Measurements from ENCODE around the gene NSMF.

GRCh38 chr9:137435381-137435891 lies 23.7 kb downstream of the NSMF start:
- TF ChIP-seq, protein P1, sequence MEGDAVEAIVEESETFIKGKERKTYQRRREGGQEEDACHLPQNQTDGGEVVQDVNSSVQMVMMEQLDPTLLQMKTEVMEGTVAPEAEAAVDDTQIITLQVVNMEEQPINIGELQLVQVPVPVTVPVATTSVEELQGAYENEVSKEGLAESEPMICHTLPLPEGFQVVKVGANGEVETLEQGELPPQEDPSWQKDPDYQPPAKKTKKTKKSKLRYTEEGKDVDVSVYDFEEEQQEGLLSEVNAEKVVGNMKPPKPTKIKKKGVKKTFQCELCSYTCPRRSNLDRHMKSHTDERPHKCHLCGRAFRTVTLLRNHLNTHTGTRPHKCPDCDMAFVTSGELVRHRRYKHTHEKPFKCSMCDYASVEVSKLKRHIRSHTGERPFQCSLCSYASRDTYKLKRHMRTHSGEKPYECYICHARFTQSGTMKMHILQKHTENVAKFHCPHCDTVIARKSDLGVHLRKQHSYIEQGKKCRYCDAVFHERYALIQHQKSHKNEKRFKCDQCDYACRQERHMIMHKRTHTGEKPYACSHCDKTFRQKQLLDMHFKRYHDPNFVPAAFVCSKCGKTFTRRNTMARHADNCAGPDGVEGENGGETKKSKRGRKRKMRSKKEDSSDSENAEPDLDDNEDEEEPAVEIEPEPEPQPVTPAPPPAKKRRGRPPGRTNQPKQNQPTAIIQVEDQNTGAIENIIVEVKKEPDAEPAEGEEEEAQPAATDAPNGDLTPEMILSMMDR (conservative IDR thresholded peaks at IDR 0.05; ENCODE audit: low read depth, low read length), result no peak
- TF ChIP-seq USF2 (IDR thresholded peaks at IDR 0.05; ENCODE audit: low read depth, low read length) (no peak), POLR2A (IDR thresholded peaks at IDR 0.05; ENCODE audit: low read depth, low read length) (no peak)

Measured in IMR-90 (cell line).